ENCODE results near the gene LMBR1. TPM values are rescaled to one million over a fixed set of nuclear protein-coding genes. Genes with fewer than 3 reads are reported as not detected.
"Not testable (repeated sequence)": the region's sequence is repeated elsewhere in the genome, so short reads cannot be mapped to it uniquely, and the experiment has no call there.

The LMBR1 gene
- total RNA-seq, 2 experiments from 2014 or later, result 42.7 to 50.6 TPM

DNA sequence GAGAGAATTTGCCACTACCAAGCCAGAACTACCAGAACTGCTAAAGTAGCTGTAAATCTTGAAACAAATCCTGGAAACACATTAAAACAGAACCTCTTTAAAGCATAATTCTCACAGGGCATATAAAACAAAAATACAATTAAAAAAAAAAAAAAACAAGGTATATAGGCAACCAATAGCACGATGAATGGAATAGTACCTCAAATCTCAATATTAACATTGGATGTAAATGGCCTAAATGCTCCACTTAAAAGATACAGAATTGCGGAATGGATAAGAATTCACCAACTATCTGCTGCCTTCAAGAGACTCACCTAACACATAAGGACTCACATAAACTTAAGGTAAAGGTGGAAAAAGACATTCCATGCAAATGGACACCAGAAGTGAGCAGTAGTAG, 17.2 kb downstream of the LMBR1 start:
- no peak for DNase-seq
- no peak for TF ChIP-seq CTCF (IDR thresholded peaks at IDR 0.05)
- CTCF ChIA-PET, result interaction anchor here (0.6 to 1.3 kb wide), 2 partner anchors 9 to 15 kb away, joined by 3 read pairs; no protein-coding TSS in a partner anchor

DNA sequence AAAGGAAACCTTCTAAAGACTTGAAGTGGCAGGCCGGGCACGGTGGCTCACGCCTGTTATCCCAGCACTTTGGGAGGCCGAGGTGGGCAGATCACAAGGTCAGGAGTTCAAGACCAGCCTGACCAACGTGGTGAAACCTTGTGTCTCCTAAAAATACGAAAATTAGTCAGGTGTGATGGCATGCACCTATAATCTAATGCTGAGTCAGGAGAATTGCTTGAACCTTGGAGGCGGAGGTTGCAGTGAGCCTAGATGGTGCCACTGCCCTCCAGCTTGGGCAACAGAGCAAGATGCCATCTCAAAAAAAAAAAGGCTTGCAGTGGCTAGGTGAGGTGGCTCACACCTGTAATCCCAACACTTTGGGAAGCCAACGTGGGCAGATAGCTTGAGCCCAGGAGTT, 24.6 kb downstream of the LMBR1 start:
- H3K27me3 Mint-ChIP-seq; ATAC-seq; intact Hi-C loops (cut with micrococcal nuclease); DNase-seq; H3K4me3 Mint-ChIP-seq; CTCF ChIA-PET; H3K9me3 Mint-ChIP-seq; H3K27ac Mint-ChIP-seq: not testable (repeated sequence)
- Mint-ChIP-seq H3K4me1 (ENCODE audit: low read depth) (peaks cover 24% of the 10 kb centered on the region), H3K36me3 (ENCODE audit: low read depth) (peaks cover 46% of the 10 kb centered on the region)
- POLR2A ChIA-PET, result interaction anchor here (0.8 kb wide), 1 partner anchor 23 kb away, joined by 3 read pairs; no protein-coding TSS in a partner anchor

More for the DNA sequence above, 17.2 kb downstream of the LMBR1 start:
- Mint-ChIP-seq H3K27me3 (no peaks in the 10 kb centered on the region), H3K27ac (no peak overlapping the region), H3K9me3 (peaks cover 35% of the 10 kb centered on the region), H3K4me1 (ENCODE audit: low read depth) (peaks cover 54% of the 10 kb centered on the region), H3K4me3 (no peak overlapping the region), H3K36me3 (ENCODE audit: low read depth) (peaks cover 66% of the 10 kb centered on the region)
- ATAC-seq, result no peak
- POLR2A ChIA-PET, result interaction anchor here (1.2 to 1.8 kb wide), 2 partner anchors 8 to 10 kb away, joined by 4 to 6 read pairs; no protein-coding TSS in a partner anchor
- intact Hi-C loops (cut with micrococcal nuclease), result no loop called here

DNA sequence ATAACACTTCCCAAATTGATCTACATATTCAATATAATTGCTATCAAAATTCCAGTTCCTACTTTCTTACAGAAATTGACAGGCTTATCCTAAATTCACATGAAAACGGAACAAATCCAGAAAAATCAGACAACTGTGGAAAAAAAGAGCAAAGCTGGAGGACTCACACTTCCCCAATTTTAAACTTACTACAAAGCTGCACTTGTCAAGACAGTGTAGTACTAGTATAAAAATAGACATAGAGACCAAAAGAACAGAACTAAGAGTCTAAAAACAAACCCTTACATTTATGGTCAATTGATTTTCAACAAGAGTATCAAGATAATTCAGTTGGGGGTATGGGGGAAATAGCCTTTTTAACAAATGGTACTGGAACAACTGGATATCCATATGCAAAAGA, 27.5 kb downstream of the LMBR1 start:
- no peaks in the 10 kb centered on the region for H3K27me3 Mint-ChIP-seq
- CTCF ChIA-PET, result no interaction called here
- H3K36me3 Mint-ChIP-seq (ENCODE audit: low read depth), result peaks cover 53% of the 10 kb centered on the region
- no peak overlapping the region for H3K27ac Mint-ChIP-seq
- H3K4me3 Mint-ChIP-seq, result no peak overlapping the region
- DNase-seq (no peak), ATAC-seq (no peak)
- peaks cover 15% of the 10 kb centered on the region for H3K4me1 Mint-ChIP-seq (ENCODE audit: low read depth)
- intact Hi-C loops (cut with micrococcal nuclease), result no loop called here
- POLR2A ChIA-PET, result no interaction called here
- peaks cover 15% of the 10 kb centered on the region for H3K9me3 Mint-ChIP-seq
- TF ChIP-seq CTCF (IDR thresholded peaks at IDR 0.05), result no peak

GRCh38 chr7:156862022-156862421, 31.0 kb downstream of the LMBR1 start:
- Mint-ChIP-seq H3K9me3 (peaks cover 33% of the 10 kb centered on the region), H3K36me3 (ENCODE audit: low read depth) (peaks cover 73% of the 10 kb centered on the region)
- CTCF ChIA-PET; H3K4me1 Mint-ChIP-seq (ENCODE audit: low read depth); intact Hi-C loops (cut with micrococcal nuclease); POLR2A ChIA-PET; H3K4me3 Mint-ChIP-seq; H3K27me3 Mint-ChIP-seq; DNase-seq; H3K27ac Mint-ChIP-seq; ATAC-seq: not testable (repeated sequence)

GRCh38 chr7:156861212-156861611, 31.8 kb downstream of the LMBR1 start:
- Mint-ChIP-seq H3K4me3 (no peak overlapping the region), H3K27me3 (no peaks in the 10 kb centered on the region), H3K9me3 (peaks cover 33% of the 10 kb centered on the region), H3K27ac (no peak overlapping the region), H3K4me1 (ENCODE audit: low read depth) (peaks cover 5% of the 10 kb centered on the region), H3K36me3 (ENCODE audit: low read depth) (peaks cover 77% of the 10 kb centered on the region)
- ChIA-PET POLR2A (no interaction called here), CTCF (interaction anchor here (0.7 kb wide), 1 partner anchor 43 kb away, joined by 3 read pairs; no protein-coding TSS in a partner anchor)
- no peak for DNase-seq
- TF ChIP-seq CTCF (IDR thresholded peaks at IDR 0.05), result no peak
- no peak for ATAC-seq
- intact Hi-C loops (cut with micrococcal nuclease), result no loop called here

DNA sequence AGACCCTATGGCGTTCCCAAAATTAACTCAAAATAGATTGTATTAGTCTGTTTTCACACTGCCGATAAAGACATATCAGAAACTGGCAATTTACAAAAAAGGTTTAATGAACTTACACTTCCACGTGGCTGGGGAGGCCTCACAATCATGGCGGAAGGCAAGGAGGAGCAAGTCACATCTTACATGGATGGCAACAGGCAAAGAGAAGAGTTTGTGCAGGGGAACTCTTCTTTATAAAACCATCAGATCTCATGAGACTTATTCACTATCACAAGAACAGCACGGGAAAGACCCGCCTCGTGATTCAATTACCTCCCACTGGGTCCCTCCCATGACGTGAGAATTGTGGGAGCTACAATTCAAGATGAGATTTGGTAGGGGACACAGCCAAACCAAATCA, 32.9 kb downstream of the LMBR1 start:
- H3K4me3 Mint-ChIP-seq; POLR2A ChIA-PET; H3K27ac Mint-ChIP-seq; intact Hi-C loops (cut with micrococcal nuclease); DNase-seq; H3K27me3 Mint-ChIP-seq; ATAC-seq; H3K4me1 Mint-ChIP-seq (ENCODE audit: low read depth): not testable (repeated sequence)
- peaks cover 77% of the 10 kb centered on the region for H3K36me3 Mint-ChIP-seq (ENCODE audit: low read depth)
- H3K9me3 Mint-ChIP-seq, result peaks cover 37% of the 10 kb centered on the region
- CTCF ChIA-PET, result interaction anchor here (0.8 kb wide), 1 partner anchor 385 kb away, joined by 3 read pairs; no protein-coding TSS in a partner anchor
